ENCODE results near the gene SND1. TPM values are rescaled to one million over a fixed set of nuclear protein-coding genes. Genes with fewer than 3 reads are reported as not detected.

Gene SND1
- total RNA-seq, 6 experiments from 2014 or later: 77.5 to 150 (median 126) TPM

GRCh38 chr7:127848241-127848640 lies 196.2 kb downstream of the SND1 start:
- Histone ChIP-seq H3K4me1 (peaks cover 0 to 24% (median 3%) of the 10 kb centered on the region in 4 donors), H3K36me3 (peaks cover 0 to 10% (median 0%) of the 10 kb centered on the region in 4 donors), H3K9me3 (no peaks in the 10 kb centered on the region), H3K4me3 (no peak overlapping the region), H3K27me3 (no peaks in the 10 kb centered on the region), H3K27ac (no peak overlapping the region)
- DNase-seq (no peak), ATAC-seq (no peak)
- WGBS (ENCODE audit: insufficient coverage, low coverage, low lambda C conversion rate, missing lambda C conversion rate): 89% methylated on average over 2 of the region's 2 CpGs
- intact Hi-C loops (cut with DNase I): no loop called here
- TF ChIP-seq POLR2A (IDR thresholded peaks at IDR 0.05) (no peak), CTCF (IDR thresholded peaks at IDR 0.05) (no peak)

GRCh38 chr7:127850195-127850594 lies 198.2 kb downstream of the SND1 start:
- TF ChIP-seq CTCF (IDR thresholded peaks at IDR 0.05) (no peak), POLR2A (IDR thresholded peaks at IDR 0.05) (no peak)
- H3K27ac ChIP-seq: no peak overlapping the region
- WGBS (ENCODE audit: insufficient coverage, low coverage, low lambda C conversion rate, missing lambda C conversion rate): 76% methylated on average over 2 of the region's 3 CpGs
- ATAC-seq: no peak
- DNase-seq: no peak
- intact Hi-C loops (cut with DNase I): no loop called here
- H3K4me1 ChIP-seq: peaks cover 0 to 10% (median 3%) of the 10 kb centered on the region in 4 donors
- no peaks in the 10 kb centered on the region for H3K27me3 ChIP-seq
- no peaks in the 10 kb centered on the region for H3K9me3 ChIP-seq
- H3K36me3 ChIP-seq: peaks cover 0 to 10% (median 0%) of the 10 kb centered on the region in 4 donors
- no peak overlapping the region for H3K4me3 ChIP-seq

- Histone ChIP-seq H3K27me3 (no peaks in the 10 kb centered on the region), H3K27ac (no peak overlapping the region), H3K4me3 (no peak overlapping the region), H3K4me1 (no peaks in the 10 kb centered on the region), H3K36me3 (peaks cover 0 to 2% (median 0%) of the 10 kb centered on the region in 4 donors), H3K9me3 (no peaks in the 10 kb centered on the region)
- TF ChIP-seq CTCF (IDR thresholded peaks at IDR 0.05) (no peak), POLR2A (IDR thresholded peaks at IDR 0.05) (no peak)
- WGBS (ENCODE audit: insufficient coverage, low coverage, low lambda C conversion rate, missing lambda C conversion rate): 95% methylated on average over 2 of the region's 2 CpGs
- ATAC-seq: no peak
- intact Hi-C loops (cut with DNase I): no loop called here
- no peak for DNase-seq
These were observed 202.4 kb downstream of the SND1 start for GRCh38 chr7:127854383-127854782.

GRCh38 chr7:127857464-127857841 lies 205.5 kb downstream of the SND1 start:
- H3K27ac ChIP-seq: no peak overlapping the region

More at GRCh38 chr7:127857464-127857841, 205.5 kb downstream of the SND1 start:
- Histone ChIP-seq H3K4me3 (no peak overlapping the region), H3K9me3 (no peaks in the 10 kb centered on the region), H3K4me1 (no peaks in the 10 kb centered on the region), H3K36me3 (no peaks in the 10 kb centered on the region), H3K27me3 (no peaks in the 10 kb centered on the region)
- no peak for TF ChIP-seq POLR2A (IDR thresholded peaks at IDR 0.05)
- no peak for TF ChIP-seq CTCF (IDR thresholded peaks at IDR 0.05)
- no peak for ATAC-seq
- WGBS (ENCODE audit: insufficient coverage, low coverage, low lambda C conversion rate, missing lambda C conversion rate): 100% methylated on average over 4 of the region's 4 CpGs
- no peak for DNase-seq
- intact Hi-C loops (cut with DNase I): no loop called here

Measured in right lobe of liver (tissue), 6 donors.